Measurements from ENCODE around the gene HDGFL2. TPM values are rescaled to one million over a fixed set of nuclear protein-coding genes. Genes with fewer than 3 reads are reported as not detected.

HDGFL2 gene
- total and polyA plus RNA-seq, 8 donors, result 30.9 to 87.4 (median 73.1) TPM

GRCh38 chr19:4439243-4439642, 32.9 kb upstream of the HDGFL2 start:
- Histone ChIP-seq H3K27me3 (no peaks in the 10 kb centered on the region), H3K27ac (no peak overlapping the region), H3K4me1 (no peaks in the 10 kb centered on the region), H3K36me3 (peaks cover 0 to 38% of the 10 kb centered on the region in 2 donors), H3K4me3 (no peak overlapping the region), H3K9me3 (no peaks in the 10 kb centered on the region)
- ATAC-seq (no peak), DNase-seq (no peak)
- intact Hi-C loops (cut with DNase I), result no loop called here
- TF ChIP-seq CTCF (IDR thresholded peaks at IDR 0.05), result no peak

DNA sequence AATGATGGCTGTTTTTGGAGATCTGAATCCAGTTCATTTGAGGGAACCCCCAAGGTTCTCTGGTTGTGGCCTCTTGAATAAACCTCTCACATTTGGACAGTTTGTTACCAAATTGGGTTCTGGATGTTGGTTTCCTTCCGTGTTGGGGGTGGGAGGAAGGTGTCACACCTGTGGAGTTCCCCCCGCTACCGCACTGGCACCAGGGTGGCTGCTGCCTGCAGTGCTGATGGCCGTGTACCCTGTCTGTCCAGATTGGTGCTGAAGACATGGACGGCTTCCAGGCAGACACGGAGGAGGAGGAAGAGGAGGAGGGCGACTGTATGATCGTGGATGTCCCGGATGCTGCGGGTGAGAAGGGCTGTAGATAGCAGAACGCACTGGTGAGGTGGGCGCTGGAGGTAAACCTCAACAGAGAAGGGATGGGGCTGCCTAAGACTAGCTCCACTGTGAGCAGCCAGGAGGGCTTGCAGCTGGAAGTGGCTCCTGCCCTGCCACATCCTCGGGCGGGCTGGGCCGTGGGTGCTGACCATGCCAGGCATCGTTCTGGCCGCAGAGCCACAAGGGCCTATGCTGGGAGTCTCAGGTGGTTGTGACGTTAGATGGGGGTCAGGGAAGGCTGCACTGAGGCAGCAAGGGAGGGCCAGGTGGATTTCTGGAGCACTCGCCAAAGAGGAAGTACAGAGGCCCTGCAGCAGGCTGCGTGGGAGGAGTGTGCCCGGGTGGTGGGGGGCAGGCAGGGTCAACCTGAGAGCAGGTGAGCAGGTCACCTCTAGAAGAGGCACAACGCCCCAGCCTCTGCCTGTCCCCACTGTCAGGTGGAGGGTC, 29.9 kb upstream of the HDGFL2 start:
- peaks cover 0 to 50% of the 10 kb centered on the region in 2 donors for H3K36me3 ChIP-seq
- no peaks in the 10 kb centered on the region for H3K4me1 ChIP-seq
- no peak for DNase-seq
- TF ChIP-seq CTCF (IDR thresholded peaks at IDR 0.05), result no peak
- H3K4me3 ChIP-seq, result no peak overlapping the region
- no peak overlapping the region for H3K27ac ChIP-seq
- intact Hi-C loops (cut with DNase I), result no loop called here
- H3K9me3 ChIP-seq, result no peaks in the 10 kb centered on the region
- H3K27me3 ChIP-seq, result no peaks in the 10 kb centered on the region
- no peak for ATAC-seq

- TF ChIP-seq CTCF (IDR thresholded peaks at IDR 0.05), result no peak
- ATAC-seq (no peak), DNase-seq (no peak)
Measured at GRCh38 chr19:4442819-4443146, 29.3 kb upstream of the HDGFL2 start.

GRCh38 chr19:4443188-4443587, 28.9 kb upstream of the HDGFL2 start:
- TF ChIP-seq CTCF (IDR thresholded peaks at IDR 0.05), result no peak
- DNase-seq (no peak), ATAC-seq (no peak)
- intact Hi-C loops (cut with DNase I), result no loop called here
- H3K4me1 ChIP-seq, result no peaks in the 10 kb centered on the region
- H3K4me3 ChIP-seq, result no peak overlapping the region
- no peak overlapping the region for H3K27ac ChIP-seq
- no peaks in the 10 kb centered on the region for H3K9me3 ChIP-seq
- no peaks in the 10 kb centered on the region for H3K27me3 ChIP-seq
- peaks cover 0 to 60% of the 10 kb centered on the region in 2 donors for H3K36me3 ChIP-seq

More at GRCh38 chr19:4442819-4443146, 29.3 kb upstream of the HDGFL2 start:
- intact Hi-C loops (cut with DNase I), result no loop called here
- Histone ChIP-seq H3K36me3 (peaks cover 0 to 56% of the 10 kb centered on the region in 2 donors), H3K4me1 (no peaks in the 10 kb centered on the region), H3K27me3 (no peaks in the 10 kb centered on the region), H3K9me3 (no peaks in the 10 kb centered on the region), H3K4me3 (no peak overlapping the region), H3K27ac (no peak overlapping the region)

- TF ChIP-seq CTCF (IDR thresholded peaks at IDR 0.05), result no peak
- Histone ChIP-seq H3K9me3 (no peaks in the 10 kb centered on the region), H3K4me3 (no peak overlapping the region), H3K27ac (no peak overlapping the region), H3K4me1 (no peaks in the 10 kb centered on the region), H3K36me3 (peaks cover 0 to 70% of the 10 kb centered on the region in 2 donors), H3K27me3 (no peaks in the 10 kb centered on the region)
- intact Hi-C loops (cut with DNase I), result no loop called here
- DNase-seq (no peak), ATAC-seq (no peak)
Measured at GRCh38 chr19:4443966-4444764, 27.9 kb upstream of the HDGFL2 start.
